AG09309 (cell line): ENCODE results near the gene MYOD1.

ENCODE experiments used
- DNase-seq: peaks from one replicate; pipeline ENCODE4 v3.0.0-alpha.2; 2010; ENCODE audit warnings: low read depth
- H3K4me3 ChIP-seq: 2 replicates; pipeline ENCODE4 v1.5.1; 2011; ENCODE audit warnings: mild to moderate bottlenecking, low read depth, low read length, moderate library complexity; ENCODE audit not compliant: control insufficient read depth
- CTCF ChIP-seq: IDR thresholded peaks from 2 replicates; pipeline ENCODE4 v1.5.1; 2011; ENCODE audit warnings: mild to moderate bottlenecking, low read depth, low read length, inconsistent platforms; ENCODE audit not compliant: insufficient read depth, control insufficient read depth; ENCODE audit errors: missing control alignments

MYOD1 gene

GRCh38 chr11:17753153-17753552 is 33.8 kb downstream of the MYOD1 start:
- DNase-seq = no peak
- no peak for TF ChIP-seq CTCF
- H3K4me3 ChIP-seq = no peak overlapping the region

- DNase-seq = no peak
- no peak overlapping the region for H3K4me3 ChIP-seq
- no peak for TF ChIP-seq CTCF
Observed at GRCh38 chr11:17753641-17754040, 34.3 kb downstream of the MYOD1 start.

- no peak for DNase-seq
- no peak overlapping the region for H3K4me3 ChIP-seq
- TF ChIP-seq CTCF = no peak
Observed at GRCh38 chr11:17755891-17756290, 36.5 kb downstream of the MYOD1 start.

GRCh38 chr11:17760102-17761029 is 41.0 kb downstream of the MYOD1 start:
- no peak overlapping the region for H3K4me3 ChIP-seq
- TF ChIP-seq CTCF = peak; percentile 76
- DNase-seq = no peak

GRCh38 chr11:17762309-17762974 is 43.1 kb downstream of the MYOD1 start:
- no peak overlapping the region for H3K4me3 ChIP-seq
- TF ChIP-seq CTCF = no peak
- no peak for DNase-seq

- no peak for TF ChIP-seq CTCF
- no peak for DNase-seq
- H3K4me3 ChIP-seq = no peak overlapping the region
Observed at GRCh38 chr11:17763244-17763643, 43.9 kb downstream of the MYOD1 start.
